Skeletal muscle tissue (tissue), 2 donors: ENCODE measurements around the gene LRRC73. TPM values are rescaled to one million over a fixed set of nuclear protein-coding genes. Genes with fewer than 3 reads are reported as not detected.

Experiments
- small RNA-seq: library from RNA; depleted of rRNA; stranded (forward); fragments of <200 nt; gene quantifications from one replicate; pipeline ENCODE3, GENCODE V24; 2014
- total RNA-seq: library from RNA; depleted of rRNA; stranded (reverse); fragments of >200 nt; gene quantifications from one replicate; pipeline ENCODE4 v1.2.3, GENCODE V29; 2014

LRRC73 gene
- total RNA-seq, 1 donor from 2014 or later: 0.52 TPM

Small RNA genes within 50 kb of the gene (small RNA-seq; reads per million reads assigned to genes)
- gene RF00426 (not detected), gene RNU6-1113P (not detected)

Other genes starting within 250 kb of the LRRC73 start
- not detected for gene SLC22A7, start 212.1 kb downstream of the LRRC73 start, total RNA-seq
- 2.1 TPM for gene CRIP3, start 201.5 kb downstream of the LRRC73 start, total RNA-seq
- 6.3 TPM for gene ZNF318, start 140.7 kb downstream of the LRRC73 start, total RNA-seq
- gene ABCC10, start 82.8 kb downstream of the LRRC73 start, total RNA-seq: 8.9 TPM
- gene DLK2, start 54.8 kb downstream of the LRRC73 start, total RNA-seq: 1.6 TPM
- gene TJAP1, start 32.8 kb downstream of the LRRC73 start, total RNA-seq: 7.8 TPM
- gene YIPF3, start 6.6 kb upstream of the LRRC73 start, total RNA-seq: 54.3 TPM
- gene POLR1C, start 6.7 kb upstream of the LRRC73 start, total RNA-seq: 21.9 TPM
- gene XPO5, start 65.7 kb upstream of the LRRC73 start, total RNA-seq: 35.0 TPM
- 9.9 TPM for gene POLH, start 65.8 kb upstream of the LRRC73 start, total RNA-seq
- gene GTPBP2, start 118.9 kb upstream of the LRRC73 start, total RNA-seq: 30.8 TPM
- gene MAD2L1BP, start 125.5 kb upstream of the LRRC73 start, total RNA-seq: 25.1 TPM
- 0.52 TPM for gene RSPH9, start 134.7 kb upstream of the LRRC73 start, total RNA-seq
- gene MRPS18A, start 177.4 kb upstream of the LRRC73 start, total RNA-seq: 44.4 TPM